Myocyte (in vitro differentiated cells): ENCODE results near the gene DPH3. TPM values are rescaled to one million over a fixed set of nuclear protein-coding genes. Genes with fewer than 3 reads are reported as not detected.
"Not testable (repeated sequence)": the region's sequence is repeated elsewhere in the genome, so short reads cannot be mapped to it uniquely, and the experiment has no call there.

Experiments used
- DNase-seq: peaks from one replicate; pipeline ENCODE4 v3.0.0-alpha.2; 2012; ENCODE audit warnings: low read depth
- polyA plus RNA-seq: library from polyadenylated mRNA; unstranded; fragments of >200 nt; gene quantifications from one replicate; pipeline ENCODE4 v1.2.1, GENCODE V29; 2012; ENCODE audit warnings: missing spikeins
- total RNA-seq: library from RNA; depleted of rRNA; stranded (reverse); fragments of >200 nt; gene quantifications from 2 replicates; pipeline ENCODE4 v1.2.3, GENCODE V29; 2014

Gene DPH3
- total RNA-seq = 27.3 and 29.9 TPM in 2 replicates
- polyA plus RNA-seq = 13.6 TPM

DNA sequence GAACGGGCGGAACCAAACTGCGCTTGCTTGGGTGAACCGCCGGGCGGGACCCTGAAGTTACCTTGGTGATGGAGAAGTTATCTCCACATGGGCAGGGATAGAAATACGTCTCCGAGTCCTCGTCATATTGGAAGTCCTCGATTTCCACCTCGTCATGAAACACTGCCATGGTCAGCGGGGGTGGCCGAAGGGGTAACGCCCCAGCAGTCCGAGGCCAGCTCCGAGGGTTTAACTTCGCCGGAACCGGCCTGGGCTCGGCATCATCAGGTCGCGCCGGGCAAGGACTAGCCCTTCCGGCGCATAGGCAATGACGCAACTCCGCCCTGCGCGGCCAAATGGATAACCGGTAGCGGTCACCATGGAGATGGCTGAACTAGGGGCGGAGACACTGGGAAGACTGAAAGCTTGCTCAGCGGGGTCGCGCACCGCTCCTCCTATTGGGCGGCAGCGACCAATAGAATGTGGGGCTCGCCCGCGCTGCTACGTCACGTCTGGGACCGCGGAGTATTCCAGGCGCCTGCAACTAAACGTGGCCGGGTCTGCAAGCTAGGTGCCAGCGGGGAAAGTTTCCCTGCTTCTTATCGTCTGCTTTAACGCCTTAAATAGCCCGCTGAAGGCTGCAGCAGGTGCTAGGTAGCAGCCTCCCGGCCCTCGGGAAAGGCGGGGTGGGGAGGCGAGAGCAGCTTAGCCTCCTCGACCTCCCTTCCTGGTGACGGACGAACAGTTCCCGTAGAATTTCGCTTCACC is at the start of gene DPH3, which contains the start of gene OXNAD1:
TSS of gene DPH3 (minus strand) at position 236 of the 747 bp plus-strand sequence. CDS start at position 169, 67 bp downstream.
TSS of gene OXNAD1 (plus strand) at position 505 of the 747 bp plus-strand sequence. CDS start 5,741 bp downstream, outside the sequence.
- DNase-seq = peak; percentile 100

DNA sequence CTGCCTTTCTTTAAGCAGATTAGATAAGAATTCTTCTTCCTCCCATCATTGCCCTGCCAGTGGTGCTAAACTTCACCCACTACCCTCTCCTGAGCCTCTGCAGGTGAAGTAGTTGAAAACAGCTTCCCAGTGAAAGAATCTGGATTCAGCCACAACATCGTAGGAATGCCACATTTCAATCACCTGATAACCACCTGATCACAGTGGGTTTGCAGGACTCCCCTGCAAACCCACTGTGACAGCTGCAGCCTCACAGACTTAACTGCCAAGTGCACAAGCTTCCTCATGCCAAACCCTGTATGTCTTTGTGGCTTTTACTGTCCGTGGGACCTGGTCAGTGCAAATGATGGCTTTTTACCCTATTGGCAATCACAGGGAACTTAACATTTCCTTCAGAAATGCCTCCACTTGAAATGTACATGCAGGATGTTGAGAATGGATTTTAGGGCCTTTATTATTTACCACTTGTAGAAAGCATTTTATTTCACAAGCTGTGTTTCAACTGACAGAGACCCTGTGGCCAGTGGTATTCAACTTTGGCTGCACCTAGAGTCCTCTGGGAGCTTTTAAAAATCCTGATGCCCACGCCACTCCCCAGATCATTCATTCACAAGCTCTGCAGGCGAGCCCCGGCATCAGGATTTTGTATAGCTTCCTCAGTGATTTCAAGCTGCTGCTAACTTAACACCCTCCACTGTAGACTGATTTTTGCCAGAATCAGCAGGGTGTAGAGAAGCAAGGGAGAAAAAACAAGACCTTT is 49.3 kb upstream of the DPH3 start:
- DNase-seq = peak; percentile 84

DNA sequence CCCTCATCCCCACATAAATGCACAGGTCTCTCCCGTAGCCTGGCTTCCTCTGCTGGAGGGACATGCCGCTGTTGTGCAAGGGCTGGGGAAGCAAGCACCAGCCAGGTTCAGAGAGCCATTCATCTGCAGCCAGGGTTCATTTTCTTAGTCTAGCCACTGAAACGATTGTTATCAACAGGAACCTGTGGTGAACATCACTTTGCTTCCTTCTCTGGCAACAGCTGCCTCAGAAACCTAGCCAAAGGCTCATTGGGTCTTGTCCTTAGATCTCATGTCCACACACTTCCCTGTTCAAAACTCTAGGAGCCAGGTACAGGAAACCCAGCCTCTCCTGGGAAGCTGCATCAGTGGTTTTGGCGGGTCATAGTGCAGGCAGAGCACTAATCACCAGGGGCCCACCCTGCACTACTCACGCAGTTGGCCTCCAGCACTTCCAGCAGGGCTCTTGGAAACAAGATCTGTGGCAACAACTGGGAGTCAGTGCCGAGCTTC is 47.3 kb upstream of the DPH3 start:
- peak; percentile 72 for DNase-seq

DNA sequence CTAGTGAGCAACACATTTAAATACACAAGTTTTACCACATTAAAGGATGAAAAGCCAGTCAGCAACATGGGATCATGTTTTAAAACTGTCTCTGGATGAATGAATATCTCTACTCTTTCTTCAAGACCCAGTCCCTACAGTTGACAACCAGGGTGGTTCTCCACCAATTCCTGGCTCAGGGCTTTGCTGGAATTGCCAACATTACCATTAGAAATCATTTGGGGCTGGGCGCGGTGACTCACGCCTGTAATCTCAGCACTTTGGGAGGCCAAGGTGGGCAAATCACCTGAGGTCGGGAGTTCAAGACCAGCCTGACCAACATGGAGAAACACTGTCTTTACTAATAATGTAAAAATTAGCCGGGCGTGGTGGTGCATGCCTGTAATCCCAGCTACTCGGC is 45.7 kb upstream of the DPH3 start:
- not testable (repeated sequence) for DNase-seq

DNA sequence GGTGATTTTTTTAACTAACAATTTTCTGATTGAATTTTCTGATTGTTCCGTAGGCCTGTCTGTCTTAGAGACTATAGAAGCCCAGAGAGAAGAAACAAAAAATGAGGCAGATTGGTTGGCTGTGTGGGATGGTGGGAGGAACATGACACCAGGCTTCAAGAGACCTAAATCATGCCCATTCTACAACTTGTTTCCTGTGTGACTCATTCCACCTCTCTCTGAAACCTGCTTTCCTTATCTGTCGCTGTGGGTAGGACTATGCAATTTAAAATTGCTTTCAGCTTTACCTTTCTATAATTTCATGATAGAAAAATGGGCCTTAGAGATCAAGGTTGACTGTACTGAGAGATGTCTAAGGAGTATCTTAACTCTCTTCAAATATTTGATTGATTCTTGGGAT is 44.8 kb upstream of the DPH3 start:
- no peak for DNase-seq

DNA sequence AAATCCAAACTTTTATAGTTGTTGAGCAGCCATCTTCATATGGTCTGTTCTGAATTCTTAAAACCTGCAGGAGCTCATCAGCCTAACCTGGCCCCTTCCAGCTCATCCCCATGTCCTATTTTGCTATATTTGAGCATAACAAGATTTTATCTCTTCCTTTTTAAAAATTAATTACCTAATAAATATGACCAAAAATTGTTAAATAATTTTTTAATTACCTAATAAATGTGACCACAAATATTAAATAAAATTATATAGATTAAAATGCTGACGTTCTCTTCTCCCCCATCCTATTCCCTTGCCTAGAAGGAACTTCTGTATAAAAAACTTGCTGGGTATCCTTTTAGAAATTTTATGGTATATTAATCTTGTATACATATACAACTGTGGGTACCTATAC is 44.0 kb upstream of the DPH3 start:
- DNase-seq = no peak

DNA sequence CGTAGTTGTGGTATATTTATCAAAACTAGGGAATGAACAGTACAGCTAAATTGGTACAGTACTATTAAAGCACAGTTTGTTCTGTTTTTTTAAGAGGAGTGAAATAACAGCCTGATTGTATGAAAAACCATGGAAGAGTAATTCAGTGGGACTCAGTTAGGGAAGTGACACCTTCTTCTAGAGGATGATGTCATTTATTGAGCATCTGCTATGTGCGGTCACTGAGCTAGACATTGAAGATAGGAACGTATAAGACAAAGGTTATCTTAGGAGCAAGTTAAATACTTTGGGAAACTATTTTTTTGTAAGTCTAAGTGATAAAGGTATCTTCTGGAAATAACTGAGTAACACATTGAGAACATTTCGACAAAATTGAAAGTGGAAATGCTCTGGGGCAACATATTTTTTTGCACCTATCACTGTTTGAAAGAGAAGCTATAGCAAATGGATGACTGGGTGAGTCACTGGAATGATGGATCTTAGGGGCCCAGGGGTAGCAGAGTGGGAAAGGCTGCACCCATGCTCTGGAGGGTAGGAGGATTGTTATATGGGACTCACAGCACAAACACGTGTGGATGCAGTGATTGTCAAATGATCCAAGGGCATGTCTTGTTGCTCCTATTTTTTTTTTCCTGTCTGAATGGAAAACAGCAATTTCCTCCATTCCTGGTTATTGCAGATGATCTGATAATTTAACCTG is 43.2 kb upstream of the DPH3 start:
- DNase-seq = no peak

DNA sequence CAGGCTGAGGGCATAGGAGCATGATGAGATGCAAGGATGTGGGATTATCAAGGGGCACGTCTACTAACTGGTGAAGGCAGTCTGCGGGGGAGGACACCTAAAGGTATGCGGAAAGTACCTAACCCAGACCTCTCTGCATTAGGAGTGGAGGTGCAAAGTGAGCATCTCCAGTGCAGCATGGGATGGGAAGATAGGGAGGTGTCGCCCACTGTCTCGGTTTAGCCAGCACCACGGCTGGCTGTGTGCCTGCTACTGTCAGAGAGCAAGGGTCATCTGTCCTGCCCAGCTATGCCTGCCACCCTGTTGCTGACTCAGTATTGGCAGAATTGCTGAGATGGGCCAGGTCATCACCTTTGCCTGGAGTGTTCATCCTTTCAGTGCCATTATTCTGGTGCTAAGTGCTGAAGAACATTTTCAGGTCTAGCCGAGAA is 40.4 kb upstream of the DPH3 start:
- no peak for DNase-seq

DNA sequence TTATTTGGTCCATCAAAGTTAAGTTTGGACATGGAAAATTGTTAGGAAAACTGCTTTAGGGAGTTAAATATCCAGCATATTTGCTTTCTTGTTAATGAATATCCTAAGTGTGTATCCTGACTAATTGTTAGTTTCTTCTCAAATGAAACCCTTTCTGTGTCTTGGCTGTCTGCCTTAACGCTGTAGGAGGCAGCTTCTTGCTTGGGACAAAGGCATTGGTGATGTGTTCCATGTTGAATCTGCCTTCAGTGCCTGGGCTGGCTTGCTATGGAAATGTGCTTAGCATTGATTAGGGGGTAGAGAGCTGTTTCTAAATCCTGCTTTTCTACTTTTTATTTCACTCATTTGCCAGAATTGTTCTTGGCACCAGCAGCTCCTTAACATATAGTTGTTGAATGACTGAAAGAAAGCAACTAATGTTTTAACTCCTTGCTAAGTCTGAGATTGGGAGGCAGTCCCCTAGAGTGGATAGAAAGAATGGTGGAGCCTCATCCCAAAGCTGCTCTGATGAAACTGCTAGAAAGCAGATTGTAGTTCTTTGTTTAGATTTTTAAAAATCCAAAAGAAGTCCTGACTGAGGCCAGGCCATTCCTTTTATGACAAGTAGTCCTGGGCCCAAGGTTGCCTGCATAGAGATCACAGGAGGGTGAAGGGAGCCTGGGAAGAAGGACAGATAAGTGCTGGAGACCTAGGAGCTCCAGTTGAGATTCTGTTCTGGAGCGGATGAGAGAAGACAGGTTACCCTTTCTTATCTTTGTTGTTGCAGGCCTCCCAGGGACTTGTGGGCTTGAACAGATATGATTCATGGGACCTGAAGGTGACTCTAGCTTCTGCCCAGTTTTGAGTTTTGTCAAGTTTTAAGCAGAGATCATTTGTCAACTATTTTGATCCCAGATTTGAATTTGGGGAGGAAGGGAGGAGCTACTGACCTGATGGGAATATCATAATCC is 39.6 kb upstream of the DPH3 start:
- DNase-seq = no peak

DNA sequence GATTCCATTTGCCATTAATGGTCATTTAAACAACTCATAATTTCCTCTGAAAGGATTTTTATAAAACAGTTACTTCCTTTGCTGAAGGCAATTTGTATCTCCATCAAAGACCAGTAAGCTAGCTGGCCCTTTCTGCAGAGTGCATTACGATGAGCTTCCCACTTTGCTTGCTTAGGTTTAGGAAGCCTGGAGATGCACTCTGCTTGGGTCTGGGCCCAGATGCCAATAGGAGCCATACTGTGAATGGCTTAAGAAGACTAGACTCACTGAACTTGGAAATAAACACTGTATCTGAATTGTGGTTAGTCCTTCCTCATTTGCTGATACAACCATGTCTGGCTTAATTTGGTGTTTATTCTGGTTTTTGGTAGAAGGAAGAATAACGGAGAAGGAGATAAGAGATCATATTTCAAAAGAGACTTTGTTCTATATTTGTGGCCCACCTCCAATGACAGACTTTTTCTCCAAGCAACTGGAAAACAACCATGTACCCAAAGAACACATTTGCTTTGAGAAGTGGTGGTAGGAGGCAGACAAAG is 38.4 kb upstream of the DPH3 start:
- no peak for DNase-seq

DNA sequence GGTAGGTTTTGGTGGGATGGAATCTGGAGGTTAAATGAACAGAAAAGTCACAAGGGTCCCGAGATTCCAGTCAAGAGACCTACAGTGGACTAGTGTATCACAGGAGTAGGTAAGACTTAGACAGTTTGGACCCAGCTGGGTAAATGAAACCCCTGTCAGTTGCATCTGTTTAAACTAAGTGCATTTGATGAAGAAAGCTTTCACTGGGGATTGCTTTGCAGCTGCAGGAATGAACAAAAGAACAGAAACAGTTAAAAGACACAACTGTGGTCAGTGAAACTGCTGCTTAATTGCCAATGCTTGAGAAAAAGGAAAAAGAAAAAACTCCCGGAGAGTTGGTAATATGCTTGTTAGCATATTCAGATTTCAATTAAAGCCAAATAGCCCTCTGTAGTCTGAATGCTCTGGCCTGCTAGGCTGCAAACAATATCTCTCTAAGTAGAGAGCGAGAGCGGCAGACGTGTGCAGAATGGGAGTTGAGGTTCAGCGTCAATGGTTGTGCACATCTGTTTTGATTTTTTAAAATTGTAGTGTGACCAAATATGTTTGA is 37.4 kb upstream of the DPH3 start:
- no peak for DNase-seq

DNA sequence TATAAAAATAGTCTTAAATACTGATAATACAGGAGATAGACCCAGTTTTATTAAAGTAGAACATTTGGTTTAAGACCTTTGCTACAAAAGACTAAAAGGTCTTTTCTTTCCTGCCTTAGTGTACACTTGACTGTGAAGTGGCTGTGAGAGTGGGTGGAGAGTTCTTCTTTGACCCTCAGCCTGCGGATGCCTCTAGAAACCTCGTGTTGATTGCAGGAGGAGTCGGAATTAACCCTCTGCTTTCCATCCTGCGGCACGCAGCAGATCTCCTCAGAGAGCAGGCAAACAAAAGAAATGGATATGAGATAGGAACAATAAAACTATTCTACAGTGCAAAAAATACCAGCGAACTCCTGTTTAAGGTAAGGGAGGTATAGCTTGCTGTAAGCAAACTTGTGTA is 36.8 kb upstream of the DPH3 start:
- no peak for DNase-seq

DNA sequence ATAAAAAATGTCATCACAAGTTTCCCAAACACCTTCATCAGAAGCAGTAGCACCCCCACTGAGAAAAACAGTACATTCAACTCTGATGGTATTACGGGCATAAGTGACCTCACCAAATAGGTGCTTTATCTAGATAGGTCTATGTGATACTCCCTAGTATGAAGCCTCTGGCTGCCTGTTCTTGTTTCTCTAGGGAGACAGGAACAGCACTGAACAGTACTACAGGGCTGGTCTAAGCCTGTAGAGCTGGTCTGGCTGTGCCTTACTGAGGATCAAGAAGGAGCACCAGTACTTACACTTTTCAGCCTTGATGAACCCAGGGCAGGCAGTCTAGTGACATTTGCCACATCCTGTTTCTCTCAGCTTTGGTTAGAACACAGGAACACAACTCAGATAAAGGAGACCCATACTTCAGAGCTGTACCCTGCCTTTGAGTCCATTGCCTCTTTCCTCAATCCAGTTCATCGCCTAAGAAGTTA is 36.2 kb upstream of the DPH3 start:
- DNase-seq = no peak

DNA sequence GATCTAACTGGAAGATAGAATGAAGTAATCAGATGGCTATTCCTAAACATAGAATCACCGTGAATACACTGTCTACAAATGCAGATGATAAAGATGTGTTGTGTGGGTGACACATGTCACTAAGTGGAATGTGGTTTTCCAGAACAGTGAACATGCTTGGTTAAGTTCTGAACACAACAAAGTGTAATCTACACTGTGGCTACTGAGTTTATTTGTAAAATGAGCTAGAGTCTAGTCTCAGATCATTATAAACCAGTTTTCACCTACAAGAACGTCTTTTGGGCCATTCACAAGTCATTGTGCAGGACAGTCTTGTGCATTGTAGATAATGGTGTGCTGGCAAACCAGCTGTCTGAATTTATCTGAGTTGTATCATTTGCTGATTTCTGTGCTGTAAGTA is 35.6 kb upstream of the DPH3 start:
- DNase-seq = peak; percentile 38

DNA sequence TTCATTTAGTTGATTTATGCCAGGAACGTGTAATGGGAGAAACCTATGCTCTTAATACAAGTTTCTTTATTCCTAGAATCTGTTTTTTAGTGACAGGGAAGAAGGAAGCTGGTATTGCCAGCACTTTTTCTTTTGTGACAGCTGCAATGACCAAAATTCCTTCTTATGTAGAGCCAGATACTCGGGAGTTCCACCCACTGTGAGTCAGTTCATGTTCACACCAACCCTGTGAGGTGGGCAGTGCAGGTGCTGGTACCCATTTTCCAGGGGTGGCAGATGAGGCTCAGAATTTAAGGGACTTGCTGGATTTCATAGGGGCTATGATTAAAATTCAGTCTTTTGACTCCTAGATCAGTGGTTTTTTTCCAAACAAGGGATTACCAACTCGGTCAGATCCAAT is 35.0 kb upstream of the DPH3 start:
- DNase-seq = no peak

DNA sequence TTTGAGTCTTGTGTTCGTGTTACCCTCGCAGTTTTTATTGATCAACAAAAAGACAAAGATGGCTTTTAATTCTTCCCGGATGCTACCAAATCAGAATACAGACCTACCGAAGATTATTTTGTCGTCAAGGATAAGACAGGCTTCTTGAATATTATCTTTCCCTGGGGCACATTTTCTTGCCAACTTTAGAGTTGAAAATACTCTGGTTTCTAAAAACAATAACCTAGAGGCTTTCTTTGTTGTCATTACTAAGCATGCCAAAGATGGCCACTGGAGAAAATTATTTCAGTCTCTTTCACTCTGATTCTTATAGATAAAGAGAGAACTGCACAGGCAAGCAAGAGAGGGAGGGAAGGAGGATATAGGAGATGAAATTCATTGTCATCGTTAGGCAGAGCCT is 34.1 kb upstream of the DPH3 start:
- DNase-seq = no peak

DNA sequence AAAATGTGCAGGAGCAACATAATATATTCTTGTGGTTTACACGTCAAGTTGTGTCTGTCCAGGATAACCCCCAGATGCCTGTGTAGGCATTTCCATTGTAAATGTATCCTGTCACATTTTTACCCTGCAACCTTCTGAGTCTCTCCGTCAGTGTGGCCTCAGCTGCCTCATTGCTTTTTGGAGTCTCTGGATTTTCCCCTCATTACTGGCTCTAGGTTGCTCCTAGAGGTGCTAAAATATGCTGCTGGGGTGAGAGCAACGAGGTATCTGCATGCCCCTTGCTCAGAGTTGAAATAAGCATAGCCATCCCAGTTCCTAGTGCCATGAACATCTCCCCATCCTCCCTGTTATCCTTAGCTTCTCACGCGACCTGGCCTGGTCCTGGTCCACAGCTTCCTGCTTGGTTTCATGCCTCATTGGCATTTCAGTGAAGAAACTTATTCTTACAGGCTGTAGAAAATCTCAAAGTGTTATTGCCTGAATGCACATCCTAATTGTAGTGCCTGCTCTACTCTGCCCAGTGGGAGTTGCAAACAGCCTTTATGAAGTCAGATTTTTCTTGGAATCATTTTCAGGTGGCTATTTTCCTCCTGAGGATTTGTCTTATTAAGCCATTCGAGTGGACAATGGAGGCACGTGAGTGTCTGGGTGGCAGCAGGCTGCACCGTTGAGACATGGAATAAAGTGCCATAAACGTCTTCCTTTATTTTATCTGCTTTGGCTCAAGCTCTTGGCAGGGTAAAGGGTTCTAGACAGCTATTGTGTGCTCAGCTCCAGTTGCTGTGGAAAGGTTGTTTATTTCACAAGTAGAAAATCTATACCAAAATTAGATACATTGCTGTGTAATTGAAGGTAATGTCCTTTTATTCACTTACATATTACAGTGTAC is 33.5 kb upstream of the DPH3 start:
- DNase-seq = no peak

DNA sequence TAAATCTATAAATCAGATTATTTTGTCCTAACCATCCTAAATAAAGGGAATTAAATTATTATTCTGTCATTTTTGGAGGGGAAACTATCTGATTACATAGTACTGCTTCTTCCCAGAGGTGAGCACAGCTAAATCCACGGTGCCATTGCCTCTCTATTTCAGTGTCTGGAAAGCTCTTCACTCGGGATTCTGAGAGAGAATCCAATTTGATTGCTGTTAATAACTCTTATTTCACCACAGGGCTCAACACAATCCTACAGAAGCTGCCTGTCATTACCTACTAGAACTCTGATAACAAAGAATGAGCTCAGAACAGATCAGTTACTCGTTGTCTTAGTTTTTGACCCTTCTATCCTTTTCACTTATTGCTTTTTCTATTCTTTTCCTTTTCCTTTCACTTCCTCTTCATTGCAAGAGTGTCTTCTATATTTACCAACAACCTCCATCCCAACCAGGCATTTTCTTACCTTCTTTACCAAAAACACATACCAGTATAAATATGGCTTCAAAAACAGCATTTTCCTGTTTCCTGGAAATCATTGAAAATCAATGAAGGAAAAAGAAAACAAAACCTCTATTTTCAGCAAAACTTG is 30.7 kb upstream of the DPH3 start:
- no peak for DNase-seq
